ENCODE measurements around the gene PLD6.

PLD6 gene

DNA sequence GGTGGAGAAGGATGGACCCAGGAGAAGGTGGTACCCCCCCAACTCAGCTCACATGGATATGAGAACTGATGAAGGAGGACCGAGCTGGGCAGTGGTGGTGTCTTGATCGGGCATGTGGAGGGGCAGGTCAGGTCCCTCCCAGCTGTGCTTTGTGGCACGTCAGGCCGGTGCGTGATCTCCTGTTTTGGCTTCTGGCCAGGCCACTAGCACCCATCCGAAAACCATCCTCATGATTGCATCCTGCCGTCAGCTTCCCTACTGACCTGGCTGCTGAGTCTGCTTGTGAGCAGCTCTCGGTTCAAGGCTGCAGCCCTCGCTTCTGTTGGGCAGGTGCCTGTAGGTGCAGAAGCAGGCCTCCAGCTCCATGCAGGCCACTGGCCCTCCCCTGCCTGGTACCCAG, 53.1 kb downstream of the PLD6 start:
- DNase-seq, result no peak

DNA sequence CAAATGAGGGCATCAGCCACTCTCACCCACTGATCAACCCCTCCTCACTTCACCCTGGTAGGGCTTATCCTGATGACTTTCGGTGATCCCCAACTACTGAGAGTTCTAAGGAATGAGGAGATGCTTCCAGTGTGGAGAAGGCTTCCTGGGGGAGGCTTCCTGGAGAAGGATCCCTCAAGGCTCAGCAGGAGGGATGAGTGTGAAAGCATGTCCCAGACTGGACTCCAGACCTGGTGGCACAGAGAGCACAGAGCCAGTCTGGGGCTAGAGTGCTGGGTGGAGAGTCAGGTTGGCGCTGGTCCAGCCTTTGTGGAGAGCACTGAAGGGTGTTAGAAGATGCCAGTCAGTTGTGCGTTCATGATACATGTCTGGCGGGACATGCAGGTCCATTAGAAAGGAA, 53.7 kb downstream of the PLD6 start:
- DNase-seq, result no peak

- DNase-seq, result no peak
Observed at GRCh38 chr17:17151962-17152361, 54.2 kb downstream of the PLD6 start.

- DNase-seq, result no peak
Observed at GRCh38 chr17:17151541-17151940, 54.6 kb downstream of the PLD6 start.

GRCh38 chr17:17151055-17151454, 55.1 kb downstream of the PLD6 start:
- no peak for DNase-seq

Measured in central memory CD4-positive, alpha-beta T cell (primary cell).